GM18909 (cell line): ENCODE measurements around the gene SLC24A1.

ENCODE experiments used
- ATAC-seq: cut with Tn5 transposase; IDR thresholded peaks from one replicate; pipeline ENCODE4 v1.9.1; 2021; ENCODE audit warnings: mild to moderate bottlenecking; ENCODE audit not compliant: unreplicated experiment, poor library complexity

The SLC24A1 gene

GRCh38 chr15:65651042-65651322 lies 29.2 kb downstream of the SLC24A1 start:
- no peak for ATAC-seq

- ATAC-seq = no peak
Measured at GRCh38 chr15:65651831-65652749, 30.4 kb downstream of the SLC24A1 start.

GRCh38 chr15:65653341-65653740 lies 31.6 kb downstream of the SLC24A1 start:
- no peak for ATAC-seq

DNA sequence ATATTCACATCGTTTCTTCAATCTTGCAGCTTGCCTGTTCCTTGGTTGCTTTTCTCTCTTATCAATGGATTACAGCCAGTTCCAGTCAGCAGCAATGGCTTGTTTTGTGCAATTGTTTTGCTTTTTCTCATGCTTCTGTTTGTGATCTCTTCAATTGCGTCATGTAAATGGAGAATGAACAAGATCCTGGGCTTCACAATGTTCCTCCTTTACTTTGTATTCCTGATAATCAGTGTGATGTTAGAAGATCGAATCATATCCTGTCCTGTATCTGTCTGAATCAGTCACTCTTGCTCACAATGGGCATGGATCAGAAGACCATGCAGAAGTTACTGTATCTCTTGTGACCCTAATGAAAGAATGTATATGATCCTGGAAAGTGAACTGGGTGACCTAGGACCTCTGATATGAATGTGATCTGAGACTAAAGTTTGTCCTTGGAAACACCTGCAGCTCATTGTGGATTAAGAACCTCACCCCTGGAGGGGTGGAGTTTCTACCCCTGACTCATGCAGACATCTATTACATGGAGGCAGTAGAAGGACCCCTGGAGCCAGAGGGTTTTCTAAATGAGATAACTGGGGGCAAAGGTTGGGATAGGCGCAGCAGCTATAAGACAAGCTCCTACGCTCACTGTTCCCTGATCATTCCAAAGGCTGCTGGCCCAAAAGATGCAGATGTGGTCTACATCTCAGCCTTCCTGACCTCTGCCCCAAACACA lies 32.2 kb downstream of the SLC24A1 start:
- ATAC-seq = no peak

DNA sequence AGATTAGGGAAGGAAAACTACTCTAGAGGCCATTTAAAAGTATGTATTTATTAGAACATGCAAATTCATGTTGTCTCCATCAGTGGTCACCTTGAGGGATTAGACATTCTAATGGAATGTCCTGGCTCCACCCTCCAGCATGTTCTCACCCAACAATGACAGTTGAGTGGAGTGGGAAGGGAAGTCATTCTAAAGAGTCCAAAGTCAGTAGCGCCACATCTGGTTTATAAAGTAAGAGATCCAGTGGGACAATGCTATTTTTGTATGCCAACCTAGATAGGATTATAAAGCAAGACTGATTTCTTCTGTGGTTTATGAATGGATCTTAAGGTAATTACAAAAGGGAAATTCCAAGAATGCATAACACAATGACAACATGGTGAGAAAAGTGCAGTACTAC lies 33.3 kb downstream of the SLC24A1 start:
- no peak for ATAC-seq

DNA sequence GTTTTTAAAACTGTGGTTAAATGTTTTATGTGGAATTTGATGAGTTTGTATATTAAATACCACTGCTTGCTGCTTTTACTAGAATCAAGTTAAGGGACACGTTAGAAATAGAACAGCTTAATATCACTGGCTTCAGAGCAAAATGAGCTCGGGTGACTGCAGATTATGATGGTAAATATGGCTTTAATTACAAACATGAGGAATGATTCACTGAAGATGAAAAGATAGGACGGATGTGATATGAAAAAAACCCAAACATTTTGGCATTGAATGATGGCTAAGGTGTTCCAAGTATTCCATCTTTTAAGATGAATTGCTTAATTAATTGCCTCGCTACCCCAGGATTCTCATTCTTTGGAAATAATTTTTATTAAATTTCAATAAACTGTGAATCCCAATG lies 33.7 kb downstream of the SLC24A1 start:
- ATAC-seq = no peak

GRCh38 chr15:65659502-65660052 lies 37.8 kb downstream of the SLC24A1 start:
- ATAC-seq = no peak

GRCh38 chr15:65660927-65661326 lies 39.2 kb downstream of the SLC24A1 start:
- ATAC-seq = no peak

GRCh38 chr15:65663521-65663920 lies 41.8 kb downstream of the SLC24A1 start:
- ATAC-seq = no peak

- no peak for ATAC-seq
Measured at GRCh38 chr15:65666257-65666656, 44.5 kb downstream of the SLC24A1 start.

- ATAC-seq = no peak
Measured at GRCh38 chr15:65675551-65675950, 53.8 kb downstream of the SLC24A1 start.

- no peak for ATAC-seq
Measured at GRCh38 chr15:65676123-65676522, 54.4 kb downstream of the SLC24A1 start.

- ATAC-seq = no peak
Measured at GRCh38 chr15:65680544-65680943, 58.8 kb downstream of the SLC24A1 start.

DNA sequence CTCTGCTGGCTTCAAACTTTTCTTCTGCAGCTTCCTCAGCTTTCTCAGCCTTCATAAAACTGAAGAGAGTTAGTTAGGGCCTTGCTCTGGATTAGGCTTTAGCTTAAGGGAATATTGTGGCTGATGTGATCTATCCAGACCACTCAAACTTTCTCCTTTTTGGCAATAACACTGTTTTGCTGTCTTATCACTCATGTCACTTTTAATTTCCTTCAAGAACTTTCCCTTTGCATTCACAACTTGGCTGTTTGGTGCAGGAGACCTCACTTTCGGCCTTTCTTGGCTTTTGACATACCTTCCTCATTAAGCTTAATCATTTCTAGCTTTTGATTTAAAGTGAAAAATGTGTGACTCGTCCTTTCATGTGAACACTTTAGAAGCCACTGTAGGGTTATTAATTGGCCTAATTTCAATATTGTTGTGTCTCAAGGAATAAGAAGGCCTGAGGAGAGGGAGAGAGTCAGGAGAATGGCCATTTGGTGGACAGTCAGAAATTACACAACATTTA lies 60.7 kb downstream of the SLC24A1 start:
- no peak for ATAC-seq

DNA sequence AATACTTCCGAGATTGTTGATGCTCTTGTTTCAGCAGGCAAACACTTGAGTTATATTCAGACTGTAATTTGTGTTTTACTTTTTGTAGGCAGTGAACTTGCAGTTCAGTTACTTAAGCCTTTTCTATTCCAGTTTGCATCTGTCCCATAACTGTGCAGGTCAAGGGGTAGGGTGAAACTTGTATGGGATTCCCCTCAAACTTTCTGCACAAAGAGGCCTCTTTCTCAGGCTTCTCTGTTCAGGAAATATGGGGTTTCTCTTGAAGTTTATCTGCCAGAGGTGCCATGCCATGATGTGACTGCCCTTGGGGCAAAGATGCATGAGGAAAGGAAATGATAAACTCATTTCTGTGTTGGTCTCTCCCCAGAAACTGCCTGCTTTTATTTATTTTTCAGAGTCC lies 66.7 kb downstream of the SLC24A1 start:
- no peak for ATAC-seq

- ATAC-seq = no peak
Measured at GRCh38 chr15:65690173-65690572, 68.4 kb downstream of the SLC24A1 start.

DNA sequence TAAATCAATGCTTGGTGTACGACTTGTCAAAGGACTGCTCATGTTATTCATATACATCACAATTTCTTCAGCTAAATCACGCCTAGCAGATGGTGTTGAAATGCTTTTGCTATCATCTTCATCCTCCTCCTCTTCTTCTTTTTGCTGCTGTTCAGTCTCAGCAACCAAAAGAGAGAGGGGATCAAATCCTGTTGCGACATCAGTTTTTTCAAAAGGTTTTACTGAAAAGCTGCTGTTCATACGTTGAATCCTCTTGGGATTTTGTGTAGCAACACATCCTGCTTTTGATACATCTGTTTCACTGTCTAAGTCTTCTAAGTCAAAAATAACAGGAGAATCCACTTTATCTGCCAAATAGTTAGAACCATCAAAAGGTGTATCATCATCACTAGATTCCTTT lies 69.0 kb downstream of the SLC24A1 start:
- no peak for ATAC-seq

DNA sequence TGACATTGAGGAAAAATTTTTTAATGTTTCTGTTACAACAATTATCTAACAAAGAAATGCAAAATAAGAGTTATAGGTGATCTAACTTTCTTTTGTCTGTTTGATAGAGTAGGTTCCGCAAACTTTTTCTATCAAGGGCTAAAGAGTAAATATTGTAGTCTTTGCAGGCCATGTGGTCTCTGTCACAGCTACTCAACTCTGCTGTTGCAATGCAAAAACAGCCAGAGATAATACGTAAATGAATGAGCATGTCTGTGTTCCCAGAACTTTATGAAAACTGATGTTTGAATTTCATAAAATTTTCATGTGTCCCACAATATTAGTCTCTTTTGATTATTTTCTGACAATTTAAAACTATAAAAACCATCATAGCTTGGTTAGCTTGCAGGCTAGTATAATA lies 73.3 kb downstream of the SLC24A1 start:
- ATAC-seq = no peak
